ENCODE results near the gene FGFR1OP2.

- TF ChIP-seq CTCF (conservative IDR thresholded peaks at IDR 0.05; ENCODE audit: low read depth in 2 of 2) (no peak), EZH2 (IDR thresholded peaks at IDR 0.05; ENCODE audit: low read depth, unreplicated experiment) (no peak), POLR2AphosphoS5 (IDR thresholded peaks at IDR 0.05; ENCODE audit: low read depth) (no peak), ZNF114 (CRISPR knock-in tag; IDR thresholded peaks at IDR 0.05) (no peak), CREB1 (CRISPR knock-in tag; IDR thresholded peaks at IDR 0.05; ENCODE audit: low read depth) (no peak), REST (IDR thresholded peaks at IDR 0.05; ENCODE audit: unreplicated experiment) (no peak), ZNF331 (CRISPR knock-in tag; IDR thresholded peaks at IDR 0.05; ENCODE audit: low read depth) (no peak)
Measured at GRCh38 chr12:26987634-26988424, 49.6 kb downstream of the FGFR1OP2 start.
